Subcutaneous adipose tissue (tissue), 4 donors: ENCODE results near the gene SEMA3F. TPM values are rescaled to one million over a fixed set of nuclear protein-coding genes. Genes with fewer than 3 reads are reported as not detected.

Experiments
- CTCF ChIP-seq: fragments of 450-650 bp; IDR thresholded peaks from one replicate; pipeline ENCODE4 v1.5.1; 2016; ENCODE audit warnings: low read depth, mild to moderate bottlenecking, control low read depth, antibody characterized with exemption, moderate library complexity
- total RNA-seq, 4 donors: library from RNA; depleted of rRNA; stranded (reverse); fragments of >200 nt; gene quantifications; one replicate each; pipeline ENCODE4 v1.1.0, GENCODE V29; 2016

The SEMA3F gene
- total RNA-seq, 4 donors from 2014 or later: 4.6 to 32.8 (median 11.5) TPM

GRCh38 chr3:50163572-50164455 is 8.7 kb downstream of the SEMA3F start:
- TF ChIP-seq CTCF: no peak

GRCh38 chr3:50164481-50164880 is 9.4 kb downstream of the SEMA3F start:
- TF ChIP-seq CTCF: no peak

- no peak for TF ChIP-seq CTCF
Measured at GRCh38 chr3:50164984-50165909, 10.1 kb downstream of the SEMA3F start.

- TF ChIP-seq CTCF: no peak
Measured at GRCh38 chr3:50165910-50166538, 10.9 kb downstream of the SEMA3F start.

GRCh38 chr3:50166620-50167019 is 11.5 kb downstream of the SEMA3F start:
- TF ChIP-seq CTCF: no peak

GRCh38 chr3:50167069-50167840 is 12.1 kb downstream of the SEMA3F start:
- no peak for TF ChIP-seq CTCF
